Measurements from ENCODE around the gene SDK2.
"Not testable (repeated sequence)": the region's sequence is repeated elsewhere in the genome, so short reads cannot be mapped to it uniquely, and the experiment has no call there.

Gene SDK2

DNA sequence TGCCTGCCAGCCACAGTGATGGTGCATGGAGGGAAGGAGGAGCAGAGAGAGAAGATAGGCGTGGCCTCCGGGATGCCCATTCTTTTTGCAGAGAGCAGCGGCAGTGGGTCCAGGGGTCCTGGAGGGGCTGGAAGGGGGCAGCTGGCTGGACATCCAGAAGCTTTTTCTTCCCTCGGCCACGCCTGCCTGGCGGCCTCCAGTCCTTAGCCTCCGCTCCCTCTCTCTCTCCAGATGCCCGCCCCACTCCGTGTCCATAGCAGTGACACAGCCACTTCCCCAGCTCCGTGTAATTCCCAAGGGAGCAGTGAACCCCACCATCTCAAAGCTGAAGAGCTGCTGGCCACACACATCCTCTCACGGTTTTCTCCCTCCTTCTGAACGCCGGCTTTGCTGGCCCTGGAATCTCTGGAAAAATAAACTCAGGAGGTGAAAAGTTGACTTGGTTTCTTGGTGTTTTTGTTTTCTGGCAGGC, 306.2 kb downstream of the SDK2 start:
- no peaks in the 10 kb centered on the region for H3K27me3 Mint-ChIP-seq
- H3K27ac Mint-ChIP-seq = no peak overlapping the region
- H3K4me1 Mint-ChIP-seq = no peaks in the 10 kb centered on the region
- DNase-seq = no peak
- H3K36me3 Mint-ChIP-seq = peaks cover 3 to 7% of the 10 kb centered on the region in 2 donors
- no peak for ATAC-seq (replicated peaks)
- no peaks in the 10 kb centered on the region for H3K9me3 Mint-ChIP-seq
- no peak overlapping the region for H3K4me3 Mint-ChIP-seq

DNA sequence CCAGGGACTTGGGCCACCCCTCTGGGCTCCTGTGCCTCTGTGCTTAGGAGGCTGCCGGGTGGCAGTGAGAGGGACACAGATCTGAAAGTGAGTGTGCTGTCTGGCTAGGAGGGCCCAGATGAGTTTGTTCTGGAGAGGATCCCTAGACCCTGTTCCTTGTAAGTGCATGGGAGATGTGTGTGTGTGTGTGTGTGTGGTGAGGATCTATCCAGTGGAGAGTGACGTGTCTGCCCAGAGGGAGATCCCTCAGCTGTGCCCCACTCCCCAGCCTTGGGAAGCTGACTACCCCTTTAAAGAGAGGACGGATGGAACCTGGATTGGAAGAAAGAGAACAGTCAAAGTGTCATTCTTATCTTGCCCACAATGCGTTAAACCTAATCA, 306.9 kb downstream of the SDK2 start:
- ATAC-seq (replicated peaks) (no peak), DNase-seq (no peak)
- Mint-ChIP-seq H3K4me3 (no peak overlapping the region), H3K4me1 (no peaks in the 10 kb centered on the region), H3K27me3 (no peaks in the 10 kb centered on the region), H3K9me3 (no peaks in the 10 kb centered on the region), H3K36me3 (peaks cover 3 to 7% of the 10 kb centered on the region in 2 donors), H3K27ac (no peak overlapping the region)

DNA sequence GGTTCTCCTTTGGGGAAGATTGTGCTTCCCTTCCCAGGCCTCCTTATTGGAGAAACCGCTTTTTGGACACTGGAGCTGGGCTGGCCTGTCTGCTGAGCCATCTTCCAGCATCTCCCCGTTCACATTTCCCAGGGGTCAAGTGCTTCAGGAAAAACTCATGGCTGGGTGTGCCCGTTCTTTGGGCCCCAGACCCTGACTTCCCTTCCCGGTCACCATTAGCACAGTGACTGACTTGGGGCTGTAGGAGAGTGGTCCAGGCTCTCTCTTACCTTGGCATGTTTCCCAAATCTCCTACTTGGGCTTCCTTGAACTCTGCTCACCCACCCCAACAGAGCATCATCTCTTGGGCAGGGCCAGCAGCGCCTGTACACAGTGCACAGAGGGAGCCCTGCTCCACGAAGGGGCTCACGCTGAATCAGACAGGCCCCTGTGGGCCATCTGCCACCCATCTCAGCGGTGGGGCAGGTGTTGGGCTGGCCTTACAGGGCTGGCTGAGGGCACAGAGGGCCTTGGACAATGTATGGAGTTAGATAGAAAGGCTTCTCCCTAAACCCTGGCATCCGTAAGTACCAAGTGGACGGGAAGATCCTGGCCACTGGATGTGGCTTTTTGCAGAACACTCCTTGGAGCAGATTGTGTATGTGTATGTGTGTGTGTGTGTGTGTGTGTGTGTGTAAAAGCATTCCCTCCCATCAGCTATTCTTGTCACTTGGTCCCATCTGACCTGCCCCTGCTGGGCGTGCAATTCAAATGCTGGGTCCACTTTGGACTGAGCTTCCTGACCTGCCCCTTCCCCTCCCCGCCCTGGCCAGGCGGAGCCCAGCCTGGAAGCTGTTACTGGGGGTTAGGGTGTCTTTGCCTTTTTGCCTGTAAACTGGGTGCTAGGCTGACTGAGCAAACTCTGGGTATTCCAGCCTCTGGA, 307.6 kb downstream of the SDK2 start:
- no peaks in the 10 kb centered on the region for H3K4me1 Mint-ChIP-seq
- H3K9me3 Mint-ChIP-seq = no peaks in the 10 kb centered on the region
- no peaks in the 10 kb centered on the region for H3K27me3 Mint-ChIP-seq
- H3K27ac Mint-ChIP-seq = no peak overlapping the region
- no peak for ATAC-seq (replicated peaks)
- no peak overlapping the region for H3K4me3 Mint-ChIP-seq
- peaks cover 3 to 7% of the 10 kb centered on the region in 2 donors for H3K36me3 Mint-ChIP-seq
- DNase-seq = no peak

DNA sequence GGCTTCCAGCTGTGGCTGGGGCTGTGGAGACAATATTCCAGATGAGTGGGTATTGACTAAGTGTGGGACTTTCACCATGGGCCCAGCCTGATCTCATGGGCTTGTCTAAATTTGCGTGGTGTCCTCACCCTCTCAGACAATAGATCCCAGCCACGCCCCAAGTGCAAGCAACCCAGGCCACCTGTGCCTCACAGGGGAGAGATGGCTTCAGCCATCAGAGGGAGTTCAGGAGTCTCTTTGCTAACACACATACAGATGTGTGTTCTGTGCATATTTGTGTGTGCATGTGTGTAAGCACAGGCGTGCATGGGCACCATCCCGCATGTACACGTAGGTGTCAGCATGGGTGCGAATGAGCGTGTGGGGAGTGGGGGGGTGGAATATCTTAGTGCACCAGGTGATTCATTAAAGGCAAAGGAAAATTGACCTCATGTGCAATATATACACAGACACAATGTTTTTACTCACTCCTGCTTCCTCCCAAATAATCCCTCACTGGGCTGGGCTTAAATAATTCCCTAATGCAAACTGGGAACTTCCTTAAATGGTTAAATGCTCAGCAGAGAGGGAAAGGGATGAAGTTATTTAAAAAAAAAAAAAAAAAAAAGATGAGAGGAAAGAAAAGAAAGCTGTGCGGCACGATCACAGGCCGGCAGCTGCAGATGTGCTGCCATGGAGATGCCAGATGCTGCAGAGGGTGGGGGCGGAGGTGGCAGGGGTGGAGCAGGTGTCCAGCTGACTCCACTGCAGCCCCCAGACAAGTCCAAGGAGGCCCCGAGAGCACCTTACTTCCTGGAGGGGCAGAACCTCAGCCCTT, 308.4 kb downstream of the SDK2 start:
- no peak overlapping the region for H3K4me3 Mint-ChIP-seq
- no peaks in the 10 kb centered on the region for H3K9me3 Mint-ChIP-seq
- peaks cover 3 to 7% of the 10 kb centered on the region in 2 donors for H3K36me3 Mint-ChIP-seq
- H3K27ac Mint-ChIP-seq = no peak overlapping the region
- ATAC-seq (replicated peaks) (no peak), DNase-seq (no peak)
- no peaks in the 10 kb centered on the region for H3K27me3 Mint-ChIP-seq
- no peaks in the 10 kb centered on the region for H3K4me1 Mint-ChIP-seq

DNA sequence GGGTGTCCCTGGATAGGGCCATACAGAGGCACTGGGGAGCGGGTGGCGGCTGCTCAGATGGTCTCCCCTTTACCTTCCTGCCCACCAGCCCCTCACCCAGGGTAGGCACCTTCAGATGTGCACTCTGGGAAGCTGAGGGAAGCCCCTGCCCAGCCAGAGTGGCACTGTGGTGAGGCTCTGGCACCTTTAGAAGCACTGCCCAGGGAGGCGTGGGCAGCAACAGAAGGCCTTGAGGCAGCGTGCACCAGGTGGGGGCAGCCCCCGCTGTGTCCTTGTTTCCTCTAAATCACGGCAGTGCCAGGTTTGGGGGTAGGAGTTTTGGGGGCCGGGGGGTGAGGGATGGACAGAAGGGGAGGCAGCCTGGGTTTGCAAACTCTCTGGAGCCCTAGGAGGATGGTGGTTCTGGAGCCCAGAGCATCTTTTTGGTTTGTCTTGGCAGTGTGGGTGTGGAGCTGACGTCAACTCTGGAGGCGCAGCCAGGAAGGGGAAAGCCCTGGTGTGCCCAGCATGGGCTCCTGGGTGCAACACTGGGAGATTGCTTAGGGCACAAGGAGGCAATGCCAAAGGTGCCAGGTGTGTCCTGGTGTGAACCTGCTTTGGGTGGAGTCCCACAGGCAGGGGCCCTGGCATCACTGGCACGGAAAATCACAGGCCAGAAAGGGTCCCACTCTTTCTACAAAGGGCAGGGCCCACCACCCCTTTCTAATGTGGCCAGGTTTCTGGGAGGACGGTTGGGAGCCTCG, 309.3 kb downstream of the SDK2 start:
- DNase-seq (no peak), ATAC-seq (replicated peaks) (no peak)
- Mint-ChIP-seq H3K27me3 (no peaks in the 10 kb centered on the region), H3K27ac (peak overlapping the region; percentile 31), H3K9me3 (no peaks in the 10 kb centered on the region), H3K36me3 (peaks cover 3 to 7% of the 10 kb centered on the region in 2 donors), H3K4me1 (no peaks in the 10 kb centered on the region), H3K4me3 (no peak overlapping the region)

DNA sequence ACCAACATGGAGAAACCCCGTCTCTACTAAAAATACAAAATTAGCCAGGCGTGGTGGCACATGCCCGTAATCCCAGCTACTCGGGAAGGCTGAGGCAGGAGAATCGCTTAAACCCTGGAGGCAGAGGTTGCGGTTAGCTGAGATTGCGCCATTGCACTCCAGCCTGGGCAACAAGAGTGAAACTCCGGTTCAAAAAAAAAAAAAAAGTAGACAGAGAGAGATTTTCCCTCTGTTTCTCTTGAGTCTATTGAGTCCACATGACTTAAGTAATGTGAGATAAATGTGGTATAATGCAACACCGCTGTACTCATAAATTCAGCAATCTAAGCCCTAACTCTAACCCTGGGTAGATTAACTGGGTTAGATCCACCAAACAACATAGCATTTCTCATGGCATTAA, 310.8 kb downstream of the SDK2 start:
- H3K4me1 Mint-ChIP-seq; H3K36me3 Mint-ChIP-seq; H3K4me3 Mint-ChIP-seq; H3K9me3 Mint-ChIP-seq; ATAC-seq (replicated peaks); H3K27ac Mint-ChIP-seq; DNase-seq; H3K27me3 Mint-ChIP-seq: not testable (repeated sequence)

DNA sequence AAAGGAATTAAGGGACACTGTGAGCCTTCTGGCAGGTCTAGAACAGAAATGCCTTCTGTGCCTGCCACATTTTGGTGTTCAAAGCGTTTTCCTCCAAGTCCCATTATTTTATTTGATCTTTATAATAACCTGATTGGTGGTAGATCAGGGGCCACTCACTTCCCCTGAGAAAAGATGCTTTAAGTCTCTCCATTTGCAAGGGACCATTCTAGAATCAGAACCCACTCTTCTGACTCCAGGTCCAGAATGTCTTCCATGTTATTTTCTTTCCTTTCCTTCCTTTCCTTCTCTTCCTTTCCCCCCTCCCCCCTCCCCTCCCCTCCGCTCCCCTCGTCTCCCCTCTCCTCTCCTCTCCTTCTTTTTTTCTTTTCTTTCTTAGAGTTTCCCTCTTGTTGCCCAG, 313.2 kb downstream of the SDK2 start:
- no peaks in the 10 kb centered on the region for H3K9me3 Mint-ChIP-seq
- no peak overlapping the region for H3K27ac Mint-ChIP-seq
- H3K4me1 Mint-ChIP-seq = no peaks in the 10 kb centered on the region
- no peak for ATAC-seq (replicated peaks)
- no peak for DNase-seq
- H3K4me3 Mint-ChIP-seq = no peak overlapping the region
- H3K36me3 Mint-ChIP-seq = no peaks in the 10 kb centered on the region
- peaks cover 9 to 18% of the 10 kb centered on the region in 2 donors for H3K27me3 Mint-ChIP-seq

DNA sequence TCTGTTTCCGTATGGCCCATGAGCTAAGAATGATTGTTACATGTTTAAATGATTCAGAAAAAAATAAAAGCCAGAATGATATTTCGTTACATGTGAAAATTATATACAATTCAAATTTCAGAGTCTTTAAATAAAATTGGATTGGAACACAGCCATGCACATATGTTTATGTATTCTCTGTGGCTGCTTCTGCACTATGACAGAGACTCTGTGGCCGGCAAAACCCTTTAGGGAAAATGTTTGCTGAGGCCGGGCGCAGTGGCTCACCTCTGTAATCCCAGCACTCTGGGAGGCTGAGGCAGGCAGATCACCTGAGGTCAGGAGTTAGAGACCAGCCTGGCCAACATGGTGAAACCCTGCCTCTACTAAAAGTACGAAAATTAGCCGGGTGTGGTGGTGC, 316.6 kb downstream of the SDK2 start:
- Mint-ChIP-seq H3K4me1 (no peaks in the 10 kb centered on the region), H3K36me3 (no peaks in the 10 kb centered on the region), H3K27me3 (peaks cover 26 to 46% of the 10 kb centered on the region in 2 donors), H3K4me3 (no peak overlapping the region), H3K9me3 (no peaks in the 10 kb centered on the region), H3K27ac (no peak overlapping the region)
- DNase-seq (no peak), ATAC-seq (replicated peaks) (no peak)

DNA sequence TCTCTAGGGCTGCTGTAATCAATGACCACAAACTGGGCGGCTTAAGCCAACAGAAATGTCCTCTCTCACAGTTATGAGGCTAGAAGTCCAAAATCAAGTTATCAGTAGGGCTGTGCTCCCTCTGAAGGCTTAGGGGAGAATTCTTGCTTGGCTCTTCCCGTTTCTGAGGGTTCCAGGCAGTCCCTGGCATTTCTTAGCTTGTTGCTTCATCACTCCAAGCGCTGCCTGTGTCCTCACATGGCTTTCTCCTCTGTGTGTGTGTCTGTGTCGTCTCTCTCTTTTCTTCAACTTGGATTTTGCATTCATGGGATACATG, 318.8 kb downstream of the SDK2 start:
- no peaks in the 10 kb centered on the region for H3K36me3 Mint-ChIP-seq
- H3K4me3 Mint-ChIP-seq = no peak overlapping the region
- no peak for DNase-seq
- peaks cover 26 to 50% of the 10 kb centered on the region in 2 donors for H3K27me3 Mint-ChIP-seq
- ATAC-seq (replicated peaks) = no peak
- no peaks in the 10 kb centered on the region for H3K4me1 Mint-ChIP-seq
- no peaks in the 10 kb centered on the region for H3K9me3 Mint-ChIP-seq
- no peak overlapping the region for H3K27ac Mint-ChIP-seq

DNA sequence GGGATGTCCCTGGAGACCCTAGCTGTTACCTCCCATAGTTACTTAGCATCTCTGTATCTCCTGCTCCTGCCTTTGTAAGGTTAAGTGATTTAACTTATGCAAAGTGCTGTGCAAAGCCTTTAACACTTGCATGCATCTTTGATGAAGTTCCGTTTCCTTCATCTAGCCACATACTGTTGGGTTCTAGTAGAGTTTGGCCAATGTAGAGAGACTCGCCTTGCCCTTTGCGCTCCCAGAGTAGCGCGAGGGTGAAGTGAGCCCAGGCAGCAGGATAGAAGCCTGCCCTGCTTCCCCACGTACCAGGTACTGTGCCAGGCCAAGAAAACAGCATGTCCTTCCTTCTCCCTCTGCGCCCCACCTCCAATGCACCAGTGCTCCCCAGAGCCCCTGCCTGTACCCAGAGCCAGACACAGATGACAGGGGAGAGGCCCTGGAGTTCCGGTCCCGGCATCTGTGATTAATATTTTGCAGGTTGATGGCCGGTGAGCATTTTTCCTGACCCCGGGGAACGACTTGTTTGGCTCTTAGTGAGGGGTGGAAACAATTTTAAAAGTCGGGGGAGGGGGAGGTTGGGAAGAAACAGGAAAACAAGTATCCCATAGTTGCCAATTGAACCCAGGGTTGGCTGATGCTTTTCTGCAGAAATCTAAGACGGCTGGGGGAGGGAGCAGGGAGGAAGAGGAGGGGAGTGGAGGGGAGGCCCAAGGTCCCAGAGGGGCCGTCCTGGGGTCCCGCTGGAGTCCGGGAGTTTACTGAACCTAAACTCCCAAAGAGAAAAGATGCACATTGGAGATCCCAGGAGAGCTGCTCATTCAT, 319.3 kb downstream of the SDK2 start:
- Mint-ChIP-seq H3K4me1 (no peaks in the 10 kb centered on the region), H3K36me3 (no peaks in the 10 kb centered on the region), H3K4me3 (no peak overlapping the region), H3K27me3 (peaks cover 26 to 50% of the 10 kb centered on the region in 2 donors), H3K9me3 (no peaks in the 10 kb centered on the region), H3K27ac (no peak overlapping the region)
- ATAC-seq (replicated peaks) (no peak), DNase-seq (no peak)

DNA sequence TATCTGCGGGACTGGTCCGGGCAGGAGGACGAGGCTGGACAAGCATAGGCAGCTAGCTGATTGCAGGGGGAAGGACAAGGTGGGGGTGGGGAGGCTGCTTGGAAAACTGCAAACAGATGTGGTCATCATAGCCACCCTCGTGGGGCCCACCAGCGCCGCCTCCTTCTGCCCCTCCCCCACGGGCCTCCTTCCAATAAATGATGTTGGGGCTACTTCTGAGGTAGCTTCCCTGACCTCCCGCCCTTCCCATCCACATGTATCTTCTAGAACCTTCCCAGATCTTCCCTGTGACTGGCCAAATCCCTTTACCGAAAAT, 320.1 kb downstream of the SDK2 start:
- Mint-ChIP-seq H3K4me1 (no peaks in the 10 kb centered on the region), H3K4me3 (no peak overlapping the region), H3K36me3 (no peaks in the 10 kb centered on the region), H3K9me3 (no peaks in the 10 kb centered on the region), H3K27me3 (peaks cover 26 to 47% of the 10 kb centered on the region in 2 donors), H3K27ac (no peak overlapping the region)
- DNase-seq = no peak
- ATAC-seq (replicated peaks) = no peak

DNA sequence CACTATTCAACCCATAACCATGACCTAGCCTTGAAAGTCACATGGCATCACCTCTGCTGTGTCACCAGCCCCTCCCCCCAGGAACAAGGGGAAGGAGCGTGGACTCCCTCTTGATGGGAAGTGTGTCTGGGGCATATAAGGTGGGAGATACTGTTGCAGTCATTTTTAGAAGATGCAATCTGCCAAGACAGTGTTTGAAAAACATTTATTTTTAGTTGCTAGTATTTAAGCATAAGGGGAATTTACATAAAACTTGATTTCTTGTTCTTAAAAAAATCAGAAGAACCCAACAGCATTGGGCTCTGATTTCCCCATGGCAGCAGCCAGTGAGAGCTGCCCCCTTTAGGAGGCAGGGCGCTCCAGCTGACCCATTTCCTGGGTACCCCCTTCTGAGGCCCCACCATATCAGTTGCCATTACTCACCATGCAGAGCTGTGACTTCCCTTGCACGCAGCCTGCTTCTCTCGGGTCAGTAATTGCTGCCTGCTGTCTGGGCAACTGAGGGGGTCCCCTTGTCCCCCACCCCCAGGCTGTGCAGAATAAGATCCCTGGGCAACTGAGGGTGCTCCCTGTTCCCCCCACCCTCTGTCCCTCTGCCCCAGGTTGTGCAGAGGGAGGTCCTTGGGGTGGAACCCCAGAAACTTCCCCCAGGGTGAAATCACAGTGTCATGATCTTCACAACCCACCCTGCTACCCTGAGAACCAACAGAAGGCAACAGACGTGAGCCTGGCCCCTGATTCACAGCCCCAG, 320.7 kb downstream of the SDK2 start:
- peak in 1 of 2 donors; percentile 23 for ATAC-seq (replicated peaks)
- Mint-ChIP-seq H3K4me3 (no peak overlapping the region), H3K36me3 (no peaks in the 10 kb centered on the region), H3K27me3 (peaks cover 26 to 42% of the 10 kb centered on the region in 2 donors), H3K4me1 (no peaks in the 10 kb centered on the region), H3K9me3 (no peaks in the 10 kb centered on the region), H3K27ac (no peak overlapping the region)
- no peak for DNase-seq

DNA sequence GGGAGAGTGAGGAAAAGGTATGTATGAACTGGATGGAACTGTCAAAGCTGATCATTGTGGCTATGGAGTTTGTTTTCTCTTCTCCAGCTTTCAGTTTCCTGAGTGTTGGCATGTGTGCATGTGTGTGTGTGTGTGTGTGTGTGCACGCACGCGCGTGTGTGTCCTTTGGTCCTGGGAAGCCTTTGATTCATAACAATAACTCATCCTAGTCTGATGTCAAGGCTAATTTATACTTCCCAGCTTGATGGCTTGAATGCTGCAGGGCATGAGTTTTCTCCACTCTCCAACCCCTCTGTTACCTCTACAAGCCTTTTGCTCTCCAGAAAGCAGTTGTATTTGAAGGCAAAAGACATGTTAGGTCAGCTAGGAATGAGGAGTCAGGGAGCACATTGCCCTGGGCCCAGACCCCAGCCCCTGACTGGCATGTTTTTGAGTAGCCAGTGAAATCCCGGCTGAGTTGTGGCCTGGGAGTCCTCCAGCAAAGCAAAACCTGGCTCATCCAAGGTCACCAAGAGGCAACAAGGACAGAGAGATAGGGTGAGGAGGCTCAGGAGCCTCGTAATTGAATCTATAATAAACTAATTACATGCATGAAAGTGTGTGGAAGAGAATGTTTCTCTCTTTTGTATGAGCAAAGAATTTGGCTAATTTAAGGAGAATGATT, 323.5 kb downstream of the SDK2 start:
- ATAC-seq (replicated peaks) (no peak), DNase-seq (no peak)
- no peak overlapping the region for H3K27ac Mint-ChIP-seq
- no peak overlapping the region for H3K4me3 Mint-ChIP-seq
- no peaks in the 10 kb centered on the region for H3K36me3 Mint-ChIP-seq
- H3K9me3 Mint-ChIP-seq = no peaks in the 10 kb centered on the region
- peaks cover 16% of the 10 kb centered on the region in 2 donors for H3K4me1 Mint-ChIP-seq
- H3K27me3 Mint-ChIP-seq = peaks cover 16 to 30% of the 10 kb centered on the region in 2 donors

Data from stimulated activated naive B cell treated with anti-CD40 and anti-IgM and Interleukin-4, amounts not matched to agents 10 μg/mL and 1 μg/mL and 100 μg/mL, for 72 hours (primary cell).